Loucy (cell line): Measurements from ENCODE around the gene CCDC57.

Experiments
- H2AFZ ChIP-seq: fragments of 200-600 bp; sonication (generic); 2 replicates; pipeline ENCODE4 v1.6.0; 2016; ENCODE audit warnings: antibody characterized with exemption, mild to moderate bottlenecking, low read length, moderate library complexity
- H3F3A ChIP-seq: fragments of 200-600 bp; 2 replicates; pipeline ENCODE4 v1.6.0; 2016; ENCODE audit warnings: antibody characterized with exemption, low read depth, mild to moderate bottlenecking
- H3K27me3 ChIP-seq: fragments of 200-600 bp; sonication (generic); 2 replicates; pipeline ENCODE4 v1.6.1; 2014; ENCODE audit warnings: low read length, mild to moderate bottlenecking; ENCODE audit not compliant: insufficient read depth, poor library complexity, severe bottlenecking
- H3K36me3 ChIP-seq: fragments of 200-600 bp; sonication (generic); 2 replicates; pipeline ENCODE4 v1.6.1; 2016; ENCODE audit warnings: low read length; ENCODE audit not compliant: insufficient read depth
- H3K4me1 ChIP-seq: fragments of 200-600 bp; sonication (generic); 2 replicates; pipeline ENCODE4 v1.5.1; 2014; ENCODE audit warnings: low read length, mild to moderate bottlenecking; ENCODE audit not compliant: insufficient read depth, poor library complexity, severe bottlenecking
- H3K4me2 ChIP-seq: fragments of 200-600 bp; sonication (generic); 2 replicates; pipeline ENCODE4 v1.6.0; 2014; ENCODE audit warnings: antibody characterized with exemption, low read length, low read depth, mild to moderate bottlenecking; ENCODE audit not compliant: poor library complexity, severe bottlenecking
- H3K4me3 ChIP-seq: fragments of 200-600 bp; sonication (generic); 2 replicates; pipeline ENCODE4 v1.5.1; 2014; ENCODE audit warnings: low read length, mild to moderate bottlenecking, mixed read lengths; ENCODE audit not compliant: poor library complexity, severe bottlenecking
- H3K79me2 ChIP-seq: fragments of 200-600 bp; sonication (generic); 2 replicates; pipeline ENCODE4 v1.6.1; 2014; ENCODE audit warnings: low read length; ENCODE audit not compliant: insufficient read depth
- H3K9ac ChIP-seq: fragments of 200-600 bp; sonication (generic); 2 replicates; pipeline ENCODE4 v1.6.0; 2014; ENCODE audit warnings: mild to moderate bottlenecking, low read depth, low read length, moderate library complexity; ENCODE audit not compliant: poor library complexity, severe bottlenecking
- H3K9me2 ChIP-seq: fragments of 200-600 bp; sonication (generic); replicated peaks from 2 replicates; pipeline ENCODE4 v1.6.1; 2016; ENCODE audit warnings: low read depth, low read length, mixed read lengths
- H3K9me3 ChIP-seq: fragments of 200-600 bp; sonication (generic); 2 replicates; pipeline ENCODE4 v1.6.1; 2014; ENCODE audit warnings: mild to moderate bottlenecking, antibody characterized with exemption, low read length, low read depth; ENCODE audit not compliant: insufficient read depth
- H4K20me1 ChIP-seq: fragments of 200-600 bp; sonication (generic); 2 replicates; pipeline ENCODE4 v1.6.0; 2014; ENCODE audit warnings: antibody characterized with exemption, low read length, mild to moderate bottlenecking; ENCODE audit not compliant: insufficient read depth, poor library complexity, severe bottlenecking
- EZH2phosphoT487 ChIP-seq: fragments of 200-600 bp; IDR thresholded peaks from 2 replicates; pipeline ENCODE4 v1.6.1; 2018; ENCODE audit warnings: antibody characterized with exemption, mild to moderate bottlenecking, moderate library complexity, borderline replicate concordance
- TF ChIP-seq, protein P1 (sequence below): fragments of 200-600 bp; sonication (generic); conservative IDR thresholded peaks from 2 replicates; pipeline ENCODE4 v1.5.1; 2014; ENCODE audit warnings: mild to moderate bottlenecking, antibody characterized with exemption, low read length

The CCDC57 gene

DNA sequence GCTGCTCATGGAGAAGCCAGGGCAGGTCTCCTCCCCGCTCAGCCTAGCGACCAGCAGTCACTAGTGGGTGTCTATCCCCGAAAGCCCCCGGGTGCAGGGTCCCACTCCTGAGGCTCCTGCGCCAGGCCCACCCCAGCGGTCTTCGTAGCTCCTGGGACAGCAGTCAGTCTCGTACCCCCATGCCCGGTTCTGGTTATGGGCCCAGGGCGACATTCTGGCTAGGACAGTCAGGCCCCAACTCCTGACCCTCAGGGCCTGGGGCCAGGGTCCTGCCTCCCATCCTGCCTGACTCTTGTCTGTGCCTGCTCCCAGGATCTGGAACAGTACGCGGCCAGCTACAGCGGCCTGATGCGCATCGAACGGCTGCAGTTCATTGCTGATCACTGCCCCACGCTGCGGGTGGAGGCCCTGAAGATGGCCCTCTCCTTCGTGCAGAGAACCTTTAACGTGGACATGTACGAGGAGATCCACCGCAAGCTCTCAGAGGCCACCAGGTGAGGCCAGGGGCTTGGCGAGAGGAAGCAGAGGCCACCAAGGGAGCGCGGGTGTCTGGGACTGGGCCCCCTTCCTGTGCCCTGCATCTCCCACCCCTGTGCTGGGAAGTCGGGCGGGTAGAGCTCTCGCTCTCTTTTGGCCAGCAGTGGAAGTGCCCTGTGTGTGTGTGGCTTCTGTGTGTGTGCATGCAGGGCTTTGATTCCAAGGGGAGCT, 158.9 kb downstream of the CCDC57 start:
- TF ChIP-seq, protein P1, sequence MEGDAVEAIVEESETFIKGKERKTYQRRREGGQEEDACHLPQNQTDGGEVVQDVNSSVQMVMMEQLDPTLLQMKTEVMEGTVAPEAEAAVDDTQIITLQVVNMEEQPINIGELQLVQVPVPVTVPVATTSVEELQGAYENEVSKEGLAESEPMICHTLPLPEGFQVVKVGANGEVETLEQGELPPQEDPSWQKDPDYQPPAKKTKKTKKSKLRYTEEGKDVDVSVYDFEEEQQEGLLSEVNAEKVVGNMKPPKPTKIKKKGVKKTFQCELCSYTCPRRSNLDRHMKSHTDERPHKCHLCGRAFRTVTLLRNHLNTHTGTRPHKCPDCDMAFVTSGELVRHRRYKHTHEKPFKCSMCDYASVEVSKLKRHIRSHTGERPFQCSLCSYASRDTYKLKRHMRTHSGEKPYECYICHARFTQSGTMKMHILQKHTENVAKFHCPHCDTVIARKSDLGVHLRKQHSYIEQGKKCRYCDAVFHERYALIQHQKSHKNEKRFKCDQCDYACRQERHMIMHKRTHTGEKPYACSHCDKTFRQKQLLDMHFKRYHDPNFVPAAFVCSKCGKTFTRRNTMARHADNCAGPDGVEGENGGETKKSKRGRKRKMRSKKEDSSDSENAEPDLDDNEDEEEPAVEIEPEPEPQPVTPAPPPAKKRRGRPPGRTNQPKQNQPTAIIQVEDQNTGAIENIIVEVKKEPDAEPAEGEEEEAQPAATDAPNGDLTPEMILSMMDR, result no peak
- no peak for TF ChIP-seq EZH2phosphoT487
- H3K4me2 ChIP-seq, result peak overlapping the region; percentile 71
- peaks cover 11% of the 10 kb centered on the region for H4K20me1 ChIP-seq
- peak overlapping the region; percentile 70 for H3K9ac ChIP-seq
- peak overlapping the region; percentile 93 for H3K4me3 ChIP-seq
- no peaks in the 10 kb centered on the region for H3K9me3 ChIP-seq
- peaks cover 23% of the 10 kb centered on the region; the same call in 1 of the 2 replicates for H3K36me3 ChIP-seq
- H3K27me3 ChIP-seq, result no peaks in the 10 kb centered on the region
- H2AFZ ChIP-seq, result no peak overlapping the region
- no peaks in the 10 kb centered on the region for H3F3A ChIP-seq
- H3K9me2 ChIP-seq, result no peaks in the 10 kb centered on the region
- H3K79me2 ChIP-seq, result peaks cover 28% of the 10 kb centered on the region
- H3K4me1 ChIP-seq, result peaks cover 21% of the 10 kb centered on the region

GRCh38 chr17:82053130-82053529, 159.5 kb downstream of the CCDC57 start:
- H3K4me1 ChIP-seq, result peaks cover 21% of the 10 kb centered on the region
- no peaks in the 10 kb centered on the region for H3K9me2 ChIP-seq
- no peak for TF ChIP-seq EZH2phosphoT487
- TF ChIP-seq, protein P1, result no peak
- no peaks in the 10 kb centered on the region for H3K27me3 ChIP-seq
- peaks cover 21% of the 10 kb centered on the region; the same call in 1 of the 2 replicates for H3K36me3 ChIP-seq
- peak overlapping the region; percentile 71 for H3K4me2 ChIP-seq
- H2AFZ ChIP-seq, result no peak overlapping the region
- peak overlapping the region; percentile 70 for H3K9ac ChIP-seq
- peak overlapping the region; percentile 93 for H3K4me3 ChIP-seq
- peaks cover 11% of the 10 kb centered on the region for H4K20me1 ChIP-seq
- H3F3A ChIP-seq, result no peaks in the 10 kb centered on the region
- H3K79me2 ChIP-seq, result peaks cover 28% of the 10 kb centered on the region
- no peaks in the 10 kb centered on the region for H3K9me3 ChIP-seq

DNA sequence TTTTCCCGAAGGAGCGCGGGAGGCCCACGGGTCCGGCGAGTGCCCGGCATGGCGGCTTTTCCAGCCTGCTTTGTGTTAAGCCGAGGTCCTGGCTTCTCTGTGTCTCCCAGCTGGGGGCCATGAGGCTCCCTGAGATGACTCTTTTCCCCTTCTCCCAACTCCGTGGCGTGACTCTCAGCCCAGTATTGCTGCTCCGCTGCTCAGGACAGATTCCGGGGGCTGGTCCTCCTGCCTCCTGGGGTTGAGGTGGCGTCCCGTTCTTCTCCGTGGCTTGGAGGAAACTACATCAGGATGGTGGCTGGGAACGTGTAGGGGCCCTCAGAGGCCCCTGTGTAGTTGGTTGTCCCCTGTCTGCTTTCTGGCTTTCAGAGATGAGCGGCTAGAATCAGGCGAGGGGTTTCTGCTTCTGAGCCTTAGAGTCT, 160.0 kb downstream of the CCDC57 start:
- TF ChIP-seq EZH2phosphoT487, result no peak
- TF ChIP-seq, protein P1, result no peak
- H3K36me3 ChIP-seq, result peaks cover 16% of the 10 kb centered on the region; the same call in 1 of the 2 replicates
- peaks cover 21% of the 10 kb centered on the region for H3K4me1 ChIP-seq
- H3K79me2 ChIP-seq, result peaks cover 28% of the 10 kb centered on the region
- H3K9ac ChIP-seq, result peak overlapping the region; percentile 70
- peaks cover 11% of the 10 kb centered on the region for H4K20me1 ChIP-seq
- no peaks in the 10 kb centered on the region for H3F3A ChIP-seq
- H2AFZ ChIP-seq, result no peak overlapping the region
- H3K4me2 ChIP-seq, result peak overlapping the region; percentile 71
- peak overlapping the region; percentile 93 for H3K4me3 ChIP-seq
- H3K27me3 ChIP-seq, result no peaks in the 10 kb centered on the region
- H3K9me2 ChIP-seq, result no peaks in the 10 kb centered on the region
- H3K9me3 ChIP-seq, result no peaks in the 10 kb centered on the region
